IPS-15b (cell line): Measurements from ENCODE around the gene SAMD8.
A peak's percentile ranks its signal among the peaks of the same experiment; 100 is the strongest.

Source experiments
- H3K27me3 ChIP-seq: one replicate; pipeline ENCODE4 v1.6.1; 2013; ENCODE audit warnings: low read length; ENCODE audit not compliant: control insufficient read depth, insufficient read depth
- H3K36me3 ChIP-seq: one replicate; pipeline ENCODE4 v1.6.1; 2013; ENCODE audit warnings: low read length; ENCODE audit not compliant: control insufficient read depth, insufficient read depth
- H3K4me1 ChIP-seq: one replicate; pipeline ENCODE4 v1.6.1; 2013; ENCODE audit warnings: mild to moderate bottlenecking, low read length; ENCODE audit not compliant: control insufficient read depth, insufficient read depth
- H3K4me3 ChIP-seq: one replicate; pipeline ENCODE4 v1.5.1; 2013; ENCODE audit warnings: low read depth, low read length
- H3K9ac ChIP-seq: one replicate; pipeline ENCODE4 v1.6.1; 2013; ENCODE audit warnings: low read depth, mild to moderate bottlenecking, low read length
- H3K9me3 ChIP-seq: one replicate; pipeline ENCODE4 v1.6.1; 2013; ENCODE audit warnings: mild to moderate bottlenecking, low read length; ENCODE audit not compliant: control insufficient read depth, insufficient read depth

The SAMD8 gene

GRCh38 chr10:75111365-75111906 is at the start of gene SAMD8:
SAMD8 (plus strand) TSS chr10:75111656; CDS start chr10:75150529, 38,873 bp downstream.
- Histone ChIP-seq H3K27me3 (no peaks in the 10 kb centered on the region), H3K4me3 (peak within 1 kb of the TSS; percentile 66), H3K9ac (peak within 1 kb of the TSS; percentile 70), H3K9me3 (no peaks in the 10 kb centered on the region), H3K36me3 (no peaks in the 10 kb centered on the region), H3K4me1 (peaks cover 5% of the 10 kb centered on the region)

- Histone ChIP-seq H3K36me3 (no peaks in the 10 kb centered on the region), H3K9ac (no peak overlapping the region), H3K9me3 (no peaks in the 10 kb centered on the region), H3K4me3 (no peak overlapping the region), H3K27me3 (no peaks in the 10 kb centered on the region), H3K4me1 (no peaks in the 10 kb centered on the region)
These were observed 49.5 kb upstream of the SAMD8 start for GRCh38 chr10:75061709-75062505.

GRCh38 chr10:75062506-75063299 is 48.8 kb upstream of the SAMD8 start:
- H3K9me3 ChIP-seq: no peaks in the 10 kb centered on the region
- H3K4me3 ChIP-seq: no peak overlapping the region
- H3K27me3 ChIP-seq: no peaks in the 10 kb centered on the region
- H3K4me1 ChIP-seq: no peaks in the 10 kb centered on the region
- H3K36me3 ChIP-seq: no peaks in the 10 kb centered on the region
- no peak overlapping the region for H3K9ac ChIP-seq

GRCh38 chr10:75063461-75064230 is 47.8 kb upstream of the SAMD8 start:
- Histone ChIP-seq H3K36me3 (no peaks in the 10 kb centered on the region), H3K9ac (no peak overlapping the region), H3K9me3 (no peaks in the 10 kb centered on the region), H3K27me3 (no peaks in the 10 kb centered on the region), H3K4me1 (no peaks in the 10 kb centered on the region), H3K4me3 (no peak overlapping the region)

GRCh38 chr10:75065076-75065475 is 46.4 kb upstream of the SAMD8 start:
- H3K27me3 ChIP-seq: no peaks in the 10 kb centered on the region
- no peaks in the 10 kb centered on the region for H3K36me3 ChIP-seq
- H3K9me3 ChIP-seq: no peaks in the 10 kb centered on the region
- no peak overlapping the region for H3K9ac ChIP-seq
- no peak overlapping the region for H3K4me3 ChIP-seq
- H3K4me1 ChIP-seq: no peaks in the 10 kb centered on the region

GRCh38 chr10:75066271-75066670 is 45.2 kb upstream of the SAMD8 start:
- no peaks in the 10 kb centered on the region for H3K9me3 ChIP-seq
- H3K4me1 ChIP-seq: no peaks in the 10 kb centered on the region
- no peak overlapping the region for H3K9ac ChIP-seq
- H3K4me3 ChIP-seq: no peak overlapping the region
- no peaks in the 10 kb centered on the region for H3K27me3 ChIP-seq
- H3K36me3 ChIP-seq: no peaks in the 10 kb centered on the region

GRCh38 chr10:75067272-75067671 is 44.2 kb upstream of the SAMD8 start:
- Histone ChIP-seq H3K27me3 (no peaks in the 10 kb centered on the region), H3K36me3 (no peaks in the 10 kb centered on the region), H3K9ac (no peak overlapping the region), H3K4me3 (no peak overlapping the region), H3K9me3 (no peaks in the 10 kb centered on the region), H3K4me1 (no peaks in the 10 kb centered on the region)

- Histone ChIP-seq H3K9me3 (no peaks in the 10 kb centered on the region), H3K27me3 (no peaks in the 10 kb centered on the region), H3K4me1 (no peaks in the 10 kb centered on the region), H3K9ac (no peak overlapping the region), H3K4me3 (no peak overlapping the region), H3K36me3 (no peaks in the 10 kb centered on the region)
These were observed 42.9 kb upstream of the SAMD8 start for GRCh38 chr10:75068523-75068922.

GRCh38 chr10:75070476-75070875 is 41.0 kb upstream of the SAMD8 start:
- Histone ChIP-seq H3K9me3 (no peaks in the 10 kb centered on the region), H3K4me3 (no peak overlapping the region), H3K9ac (no peak overlapping the region), H3K36me3 (no peaks in the 10 kb centered on the region), H3K4me1 (no peaks in the 10 kb centered on the region), H3K27me3 (no peaks in the 10 kb centered on the region)

- Histone ChIP-seq H3K27me3 (no peaks in the 10 kb centered on the region), H3K4me1 (peaks cover under 1% of the 10 kb centered on the region), H3K36me3 (no peaks in the 10 kb centered on the region), H3K9me3 (no peaks in the 10 kb centered on the region), H3K9ac (no peak overlapping the region), H3K4me3 (no peak overlapping the region)
These were observed 40.5 kb upstream of the SAMD8 start for GRCh38 chr10:75070961-75071428.

- H3K9me3 ChIP-seq: no peaks in the 10 kb centered on the region
- peaks cover 4% of the 10 kb centered on the region for H3K4me1 ChIP-seq
- no peaks in the 10 kb centered on the region for H3K36me3 ChIP-seq
- no peaks in the 10 kb centered on the region for H3K27me3 ChIP-seq
- no peak overlapping the region for H3K9ac ChIP-seq
- no peak overlapping the region for H3K4me3 ChIP-seq
These were observed 39.7 kb upstream of the SAMD8 start for GRCh38 chr10:75071756-75072155.
